ENCODE measurements around the gene PPT2. TPM values are rescaled to one million over a fixed set of nuclear protein-coding genes. Genes with fewer than 3 reads are reported as not detected.

PPT2 gene
- 50.2 and 67.4 TPM in 2 replicates for total RNA-seq

GRCh38 chr6:32153564-32154513 is at the start of gene PPT2:
PPT2 (plus strand) TSS chr6:32154141; CDS start chr6:32154595, 454 bp downstream.

GRCh38 chr6:32109114-32109764 is 44.7 kb upstream of the PPT2 start, which contains the start of gene TNXB:
TNXB (minus strand) TSS chr6:32109338; CDS start chr6:32098198, 11,140 bp downstream.

DNA sequence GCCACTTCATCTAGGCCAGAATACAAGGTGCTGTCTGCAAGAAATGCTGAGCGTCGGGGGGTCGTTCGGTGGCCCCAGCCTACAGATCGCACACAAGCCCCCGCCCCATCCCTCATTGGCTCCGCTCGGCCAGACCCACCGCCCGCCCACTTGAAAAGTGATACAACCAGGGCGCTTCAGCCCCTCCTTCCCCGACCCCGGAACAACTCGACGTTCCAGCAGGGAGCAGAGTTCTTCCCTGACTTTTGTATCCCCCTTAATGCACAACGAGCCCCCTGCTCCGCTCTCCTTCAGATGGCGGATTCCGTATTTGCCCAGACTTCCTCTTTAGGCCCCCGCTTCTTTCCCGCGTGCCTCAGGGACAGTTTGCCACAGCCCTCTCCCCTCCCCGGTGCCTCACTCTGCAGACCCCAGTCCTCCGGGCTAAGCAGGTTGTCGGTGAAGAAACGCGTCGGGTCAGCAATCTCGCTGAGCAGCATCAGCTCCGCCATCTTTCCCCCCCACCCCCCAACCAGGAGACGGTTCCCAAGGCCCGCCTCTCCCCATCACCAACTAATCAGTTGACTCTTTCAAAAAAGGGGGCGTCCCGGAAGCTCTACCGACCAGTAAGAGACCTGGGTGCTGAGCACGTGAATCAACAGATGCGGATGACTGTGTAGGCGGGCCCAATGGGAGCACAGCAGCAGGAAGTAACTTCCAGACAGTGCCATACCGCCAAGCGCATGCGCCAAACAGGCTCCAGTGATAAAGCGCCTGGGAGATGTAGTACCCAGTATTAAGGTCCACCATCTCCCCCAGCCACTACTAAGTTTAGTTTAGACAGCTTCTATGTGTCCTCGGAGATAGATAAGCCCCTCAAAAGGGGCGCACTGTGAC is 26.0 kb upstream of the PPT2 start, which contains the start of gene ATF6B:
TSS of gene ATF6B (minus strand) at position 530 of the 876 bp plus-strand sequence. CDS start at position 491, 39 bp downstream.

GRCh38 chr6:32151863-32152768 is 1.8 kb upstream of the PPT2 start, which contains the start of gene PRRT1:
PRRT1 (minus strand) TSS chr6:32151939; CDS start chr6:32151827, 112 bp downstream.

GRCh38 chr6:32164295-32164694 is 10.4 kb downstream of the PPT2 start, which contains the start of gene EGFL8:
EGFL8 (plus strand) TSS chr6:32164595; CDS start chr6:32166166, 1,571 bp downstream.

DNA sequence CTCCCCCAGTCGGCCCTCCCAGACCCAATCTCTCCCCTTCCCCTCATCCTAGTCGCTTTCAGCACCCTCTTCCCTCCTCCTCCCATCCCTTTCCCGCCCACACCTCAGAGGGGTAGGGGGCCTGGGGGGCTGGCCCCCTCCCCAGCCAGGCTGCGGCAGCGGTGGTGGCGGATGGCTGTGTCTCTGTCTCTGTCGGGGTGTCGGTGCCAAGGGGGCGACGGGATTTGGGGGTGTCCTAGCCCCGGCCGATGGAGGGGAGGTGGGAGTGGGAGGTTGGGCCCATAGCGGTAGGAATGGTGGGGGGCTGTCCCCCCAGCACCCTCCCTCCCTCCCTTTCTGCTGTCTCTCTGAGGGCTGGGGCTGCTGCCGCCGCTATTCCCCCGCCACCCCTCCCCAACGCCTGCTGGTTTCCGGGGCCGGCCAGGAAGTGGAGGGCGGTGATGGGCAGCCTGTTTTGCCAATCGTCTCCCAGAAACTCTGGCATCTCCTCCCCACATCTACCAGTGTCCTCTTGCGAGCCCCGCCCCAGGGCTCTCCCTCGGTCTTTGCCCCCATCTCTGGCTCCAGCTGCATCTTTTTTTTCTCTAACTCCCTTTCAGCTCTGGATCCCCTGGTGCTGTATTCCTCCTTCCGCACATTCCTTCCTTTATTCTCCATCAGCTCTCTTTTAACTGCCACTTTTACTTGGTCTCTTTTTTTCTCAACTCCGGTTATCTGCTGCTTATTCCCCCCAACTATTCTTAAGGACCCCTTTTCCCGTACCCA is 22.0 kb downstream of the PPT2 start, which contains the start of gene AGPAT1:
TSS of gene AGPAT1 (minus strand) at position 374 of the 765 bp plus-strand sequence. CDS start 4,588 bp downstream, outside the sequence.

GRCh38 chr6:32177788-32178546 is 24.0 kb downstream of the PPT2 start, which contains the start of gene RNF5:
RNF5 (plus strand) TSS chr6:32178405; CDS start chr6:32178512, 107 bp downstream.

DNA sequence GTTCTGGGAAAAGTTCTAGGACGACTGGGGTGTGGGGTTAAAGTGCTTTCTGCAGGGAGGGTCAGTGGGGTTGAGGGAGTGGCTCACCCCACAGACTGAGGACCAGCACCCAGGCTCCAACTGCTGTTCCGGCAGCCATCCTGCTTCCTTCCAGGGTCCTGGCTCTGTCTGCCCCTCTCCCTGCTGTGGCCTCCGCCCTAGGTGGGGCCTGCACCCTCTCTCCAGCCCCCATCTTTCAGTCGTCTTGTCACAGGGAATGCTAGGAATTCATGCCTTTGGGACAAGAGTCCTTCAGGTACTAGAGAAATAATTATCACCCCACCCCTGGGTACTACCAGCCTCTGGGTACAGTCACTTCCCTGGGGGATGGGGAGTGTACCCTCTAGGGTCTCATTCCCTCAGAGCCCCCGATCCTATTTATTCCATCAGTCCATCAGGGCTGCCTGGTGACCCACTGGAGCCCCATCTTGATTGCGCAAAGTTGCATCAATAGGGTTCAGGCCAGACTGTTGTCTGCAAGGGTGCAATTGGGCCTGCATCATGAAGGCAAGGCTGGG is 30.2 kb downstream of the PPT2 start, which contains the start of gene AGER:
TSS of gene AGER (minus strand) at position 170 of the 557 bp plus-strand sequence. CDS start at position 139, 31 bp downstream.

DNA sequence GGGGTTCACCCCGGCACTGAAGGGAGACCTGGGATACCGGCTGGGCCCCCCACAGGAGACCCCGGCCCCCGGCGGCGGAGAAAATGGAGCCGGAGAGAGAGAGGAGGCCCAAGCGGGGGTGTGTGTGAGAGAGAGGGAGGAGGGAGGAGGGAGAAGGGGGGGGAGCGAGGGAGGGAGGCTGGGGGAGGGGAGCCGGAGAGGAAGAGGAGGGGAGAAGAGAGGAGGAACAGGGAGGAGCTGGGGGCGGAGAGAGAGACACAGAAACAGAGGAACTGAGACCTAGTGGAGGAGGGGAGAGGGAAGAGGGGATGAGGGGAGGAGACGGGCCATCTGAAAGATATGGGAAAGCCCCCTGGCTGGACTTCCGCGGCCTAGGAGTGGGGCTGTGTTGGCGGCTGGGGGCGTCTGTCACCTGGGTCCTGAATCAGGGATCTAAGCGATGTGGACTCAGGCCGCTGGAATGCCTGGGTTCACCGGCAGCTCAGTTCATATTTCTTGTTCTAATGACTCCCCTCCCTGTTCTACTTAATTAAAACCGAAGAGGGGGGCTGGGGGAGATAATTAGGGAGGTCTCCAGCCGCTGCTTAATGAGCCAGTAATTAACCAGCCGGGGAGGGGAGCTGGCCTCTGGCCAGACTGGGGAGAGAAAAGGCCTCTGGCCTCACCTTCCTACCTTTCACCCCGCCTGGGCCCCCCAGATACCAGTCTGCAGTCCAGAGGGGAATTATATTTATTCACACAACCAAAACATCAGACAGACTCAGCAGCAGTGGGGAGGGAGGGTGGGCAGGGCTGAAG is 36.3 kb downstream of the PPT2 start, which contains the start of gene PBX2:
TSS of gene PBX2 (minus strand) at position 149 of the 798 bp plus-strand sequence. CDS start 287 bp downstream, outside the sequence.

DNA sequence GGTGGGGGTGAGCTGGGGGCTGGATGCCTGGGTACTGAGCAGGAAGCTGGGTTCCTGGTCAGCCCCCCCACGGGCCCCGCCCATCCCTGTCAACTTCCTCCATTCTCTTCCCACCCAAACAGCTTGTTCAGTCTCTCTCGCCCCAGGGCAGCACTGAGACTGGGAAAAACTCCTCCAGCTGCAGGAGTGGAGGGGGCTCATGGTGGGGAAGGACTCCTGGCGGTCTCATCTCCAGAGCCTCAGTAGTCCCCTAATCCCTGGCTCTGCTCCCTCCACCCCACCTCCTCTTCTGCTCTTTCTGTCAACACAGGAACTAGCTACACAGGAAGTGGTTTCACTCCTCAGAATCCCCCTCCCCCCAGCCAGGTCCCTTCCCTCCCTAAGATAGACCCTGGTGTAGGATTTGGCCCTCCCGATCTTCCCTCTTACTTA is 38.7 kb downstream of the PPT2 start, which contains the start of gene GPSM3:
TSS of gene GPSM3 (minus strand) at position 36 of the 432 bp plus-strand sequence. CDS start 130 bp downstream, outside the sequence.

Other genes with a start within 250 kb of the PPT2 start
- 5.4 and 8.4 TPM in 2 replicates for gene C2, start 226.4 kb upstream of the PPT2 start, total RNA-seq
- gene CFB, start 208.0 kb upstream of the PPT2 start, total RNA-seq, result 46.1 and 61.2 TPM in 2 replicates
- gene NELFE, start 195.2 kb upstream of the PPT2 start, total RNA-seq, result 87.3 and 111 TPM in 2 replicates
- 54.3 and 84.7 TPM in 2 replicates for gene SKIC2, start 195.0 kb upstream of the PPT2 start, total RNA-seq
- gene DXO, start 182.0 kb upstream of the PPT2 start, total RNA-seq, result 11.4 and 12.5 TPM in 2 replicates
- 7.3 and 11.3 TPM in 2 replicates for gene C4A, start 172.1 kb upstream of the PPT2 start, total RNA-seq
- gene C4B, start 139.3 kb upstream of the PPT2 start, total RNA-seq, result 5.5 and 9.3 TPM in 2 replicates
- gene CYP21A2, start 115.7 kb upstream of the PPT2 start, total RNA-seq, result not detected in 2 replicates
- 91.2 and 144 TPM in 2 replicates for gene TNXB, start 44.8 kb upstream of the PPT2 start, total RNA-seq
- gene ATF6B, start 25.9 kb upstream of the PPT2 start, total RNA-seq, result 10.8 and 11.6 TPM in 2 replicates
- 5.3 and 5.8 TPM in 2 replicates for gene FKBPL, start 23.9 kb upstream of the PPT2 start, total RNA-seq
- 0.14 and 0.18 TPM in 2 replicates for gene PRRT1, start 2.2 kb upstream of the PPT2 start, total RNA-seq
- 0.57 and 1.2 TPM in 2 replicates for gene EGFL8, start 10.5 kb downstream of the PPT2 start, total RNA-seq
- 20.9 and 29.5 TPM in 2 replicates for gene AGPAT1, start 21.9 kb downstream of the PPT2 start, total RNA-seq
- 15.9 and 20.3 TPM in 2 replicates for gene RNF5, start 24.3 kb downstream of the PPT2 start, total RNA-seq
- 0.14 and 0.37 TPM in 2 replicates for gene AGER, start 30.1 kb downstream of the PPT2 start, total RNA-seq
- 19.2 and 24.8 TPM in 2 replicates for gene PBX2, start 36.1 kb downstream of the PPT2 start, total RNA-seq
- gene GPSM3, start 38.5 kb downstream of the PPT2 start, total RNA-seq, result 0.74 and 0.85 TPM in 2 replicates
- gene NOTCH4, start 69.9 kb downstream of the PPT2 start, total RNA-seq, result 0.85 and 1.2 TPM in 2 replicates
- not detected in 2 replicates for gene TSBP1, start 217.8 kb downstream of the PPT2 start, total RNA-seq

All from smooth muscle cell of bladder (primary cell).